ENCODE measurements around the gene FREM1.
A peak's percentile ranks its signal among the peaks of the same experiment; 100 is the strongest.

The FREM1 gene

GRCh38 chr9:14693251-14693861, 216.9 kb downstream of the FREM1 start, which contains the start of gene ZDHHC21:
Gene ZDHHC21 (minus strand): TSS chr9:14693432. CDS start chr9:14674340, 19,092 bp downstream.
- ChIA-PET POLR2A (no interaction called here), CTCF (interaction anchor here (1.0 to 1.9 kb wide), 5 partner anchors 12 to 76 kb away, joined by 3 to 5 read pairs (median 4); no protein-coding TSS in a partner anchor)
- DNase-seq (ENCODE audit: extremely low spot score) = peak; percentile 83
- TF ChIP-seq CTCF (IDR thresholded peaks at IDR 0.05; ENCODE audit: control extremely low read depth, extremely low read depth, low read depth, missing control alignments) = no peak

- TF ChIP-seq CTCF (IDR thresholded peaks at IDR 0.05; ENCODE audit: control extremely low read depth, extremely low read depth, low read depth, missing control alignments) = peak; percentile 11
- DNase-seq (ENCODE audit: extremely low spot score) = peak; percentile 55
- CTCF ChIA-PET = interaction anchor here (1.0 to 4.0 kb wide), 5 partner anchors 16 to 77 kb away, joined by 3 to 17 read pairs (median 4); no protein-coding TSS in a partner anchor
- POLR2A ChIA-PET = no interaction called here
Observed at GRCh38 chr9:14692470-14693250, 217.6 kb downstream of the FREM1 start.

GRCh38 chr9:14690948-14691730, 219.1 kb downstream of the FREM1 start:
- ChIA-PET CTCF (interaction anchor here (0.9 to 4.0 kb wide), 3 partner anchors 15 to 74 kb away, joined by 3 to 17 read pairs (median 5); no protein-coding TSS in a partner anchor), POLR2A (interaction anchor here (0.8 kb wide), 1 partner anchor 64 kb away, joined by 4 read pairs; no protein-coding TSS in a partner anchor)
- TF ChIP-seq CTCF (IDR thresholded peaks at IDR 0.05; ENCODE audit: control extremely low read depth, extremely low read depth, low read depth, missing control alignments) = no peak
- DNase-seq (ENCODE audit: extremely low spot score) = no peak

- ChIA-PET POLR2A (no interaction called here), CTCF (interaction anchor here (1.3 to 2.0 kb wide), 4 partner anchors 12 to 74 kb away, joined by 3 to 6 read pairs (median 5); no protein-coding TSS in a partner anchor)
- DNase-seq (ENCODE audit: extremely low spot score) = no peak
- TF ChIP-seq CTCF (IDR thresholded peaks at IDR 0.05; ENCODE audit: control extremely low read depth, extremely low read depth, low read depth, missing control alignments) = no peak
Observed at GRCh38 chr9:14687042-14687719, 223.0 kb downstream of the FREM1 start.

DNA sequence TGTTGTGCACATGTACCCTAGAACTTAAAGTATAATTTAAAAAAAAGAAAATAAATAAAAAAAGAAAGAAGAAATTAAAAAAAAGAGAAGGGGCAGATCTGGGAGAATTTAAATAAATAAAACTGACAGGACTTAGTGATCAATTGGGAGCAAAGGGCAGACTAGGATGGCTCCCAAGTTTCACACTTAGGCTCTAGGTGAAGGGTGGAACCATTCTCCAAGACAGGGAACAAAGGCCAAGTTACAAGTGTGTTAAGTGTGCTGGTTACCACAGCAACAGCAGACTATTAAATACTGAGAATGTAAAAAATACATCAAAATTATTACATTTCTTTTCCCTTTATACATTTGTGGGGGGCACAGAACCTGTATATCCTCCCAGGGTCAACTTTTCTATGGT, 224.1 kb downstream of the FREM1 start:
- CTCF ChIA-PET = interaction anchor here (1.4 kb wide), 1 partner anchor 25 kb away, joined by 6 read pairs; no protein-coding TSS in a partner anchor
- POLR2A ChIA-PET = no interaction called here
- TF ChIP-seq CTCF (IDR thresholded peaks at IDR 0.05; ENCODE audit: control extremely low read depth, extremely low read depth, low read depth, missing control alignments) = no peak
- DNase-seq (ENCODE audit: extremely low spot score) = no peak
